WTC11 (cell line): Measurements from ENCODE around the gene FFAR4. TPM values are rescaled to one million over a fixed set of nuclear protein-coding genes. Genes with fewer than 3 reads are reported as not detected.

Experiments
- ATAC-seq: fragments of 200-7000 bp; cut with Tn5 transposase; 2 replicates; pipeline ENCODE4 v1.10.0; 2021; ENCODE audit warnings: mild to moderate bottlenecking, moderate library complexity
- CTCF ChIA-PET: fragments of 300-600 bp; sonication (Branson Sonifier 250); formaldehyde crosslinking; loops from one replicate; lab custom pipeline; 2021; ENCODE audit warnings: antibody characterized with exemption; lab: Charles Lee
- POLR2A ChIA-PET: fragments of 350-600 bp; sonication (Branson Sonifier 250); formaldehyde crosslinking; loops from one replicate; lab custom pipeline; 2021; ENCODE audit warnings: antibody characterized with exemption; lab: Charles Lee
- DNase-seq: peaks from one replicate; pipeline ENCODE4 v3.0.0; 2021; ENCODE audit warnings: low spot score
- H3K27ac Mint-ChIP-seq: 2 replicates; pipeline ENCODE4 v1.8.0; 2021; ENCODE audit warnings: mixed read lengths
- H3K27me3 Mint-ChIP-seq: 2 replicates; pipeline ENCODE4 v1.8.0; 2021; ENCODE audit warnings: low read depth, mild to moderate bottlenecking, moderate library complexity, mixed read lengths
- H3K36me3 Mint-ChIP-seq: 2 replicates; pipeline ENCODE4 v1.8.0; 2021; ENCODE audit warnings: mixed read lengths
- H3K4me1 Mint-ChIP-seq: 2 replicates; pipeline ENCODE4 v1.8.0; 2022; ENCODE audit warnings: mixed read lengths
- H3K4me3 Mint-ChIP-seq: 2 replicates; pipeline ENCODE4 v1.8.0; 2021; ENCODE audit warnings: mild to moderate bottlenecking, moderate library complexity, mixed read lengths
- H3K9me3 Mint-ChIP-seq: 2 replicates; pipeline ENCODE4 v1.8.0; 2021; ENCODE audit warnings: mixed read lengths
- ATF3 ChIP-seq: sonication (generic); formaldehyde crosslinking; conservative IDR thresholded peaks from 2 replicates; pipeline ENCODE4 v1.8.1; 2022; ENCODE audit warnings: mild to moderate bottlenecking, missing genetic modification reagents
- CREB1 ChIP-seq: sonication (generic); formaldehyde crosslinking; IDR thresholded peaks from 2 replicates; pipeline ENCODE4 v1.8.0; 2023; ENCODE audit warnings: mild to moderate bottlenecking, missing genetic modification reagents
- ELF4 ChIP-seq: sonication (generic); formaldehyde crosslinking; IDR thresholded peaks from 2 replicates; pipeline ENCODE4 v1.8.1; 2022; ENCODE audit warnings: low read depth, mild to moderate bottlenecking, moderate library complexity, missing genetic modification reagents
- FOXJ3 ChIP-seq: sonication (generic); formaldehyde crosslinking; IDR thresholded peaks from 2 replicates; pipeline ENCODE4 v1.9.0; 2021; ENCODE audit warnings: missing genetic modification reagents, mild to moderate bottlenecking, borderline replicate concordance
- HMGA2 ChIP-seq: fragments of 250-450 bp; sonication (Bioruptor Pico); IDR thresholded peaks from 2 replicates; pipeline ENCODE4 v1.4.0; 2021; ENCODE audit warnings: mild to moderate bottlenecking, moderate library complexity
- JUN ChIP-seq: sonication (generic); formaldehyde crosslinking; IDR thresholded peaks from 2 replicates; pipeline ENCODE4 v1.8.0; 2023; ENCODE audit warnings: mild to moderate bottlenecking, missing genetic modification reagents
- NFATC4 ChIP-seq: fragments of 250-450 bp; sonication (Bioruptor Pico); IDR thresholded peaks from 2 replicates; pipeline ENCODE4 v1.9.0; 2021; ENCODE audit warnings: mild to moderate bottlenecking
- NR3C1 ChIP-seq: sonication (generic); formaldehyde crosslinking; conservative IDR thresholded peaks from 2 replicates; pipeline ENCODE4 v1.8.1; 2023; ENCODE audit warnings: low read depth, mild to moderate bottlenecking, missing genetic modification reagents
- SP1 ChIP-seq: sonication (generic); formaldehyde crosslinking; conservative IDR thresholded peaks from 2 replicates; pipeline ENCODE4 v1.8.1; 2022; ENCODE audit warnings: missing genetic modification reagents
- STAT6 ChIP-seq: sonication (generic); formaldehyde crosslinking; conservative IDR thresholded peaks from 2 replicates; pipeline ENCODE4 v1.8.1; 2023; ENCODE audit warnings: mild to moderate bottlenecking, low read depth, missing genetic modification reagents, moderate library complexity
- USF1 ChIP-seq: sonication (generic); formaldehyde crosslinking; IDR thresholded peaks from 2 replicates; pipeline ENCODE4 v1.8.0; 2022; ENCODE audit warnings: mild to moderate bottlenecking, missing genetic modification reagents
- ZBTB43 ChIP-seq: sonication (generic); formaldehyde crosslinking; IDR thresholded peaks from 2 replicates; pipeline ENCODE4 v1.8.1; 2023; ENCODE audit warnings: mild to moderate bottlenecking, missing genetic modification reagents
- ZMAT4 ChIP-seq: fragments of 250-450 bp; sonication (Bioruptor Pico); IDR thresholded peaks from 2 replicates; pipeline ENCODE4 v1.9.0; 2021; ENCODE audit warnings: mild to moderate bottlenecking
- ZNF121 ChIP-seq: sonication (generic); formaldehyde crosslinking; IDR thresholded peaks from 2 replicates; pipeline ENCODE4 v1.8.0; 2023; ENCODE audit warnings: missing genetic modification reagents
- ZNF219 ChIP-seq: sonication (generic); formaldehyde crosslinking; IDR thresholded peaks from 2 replicates; pipeline ENCODE4 v1.8.0; 2023; ENCODE audit warnings: missing genetic modification reagents, mild to moderate bottlenecking, borderline replicate concordance
- ZNF232 ChIP-seq: sonication (generic); formaldehyde crosslinking; IDR thresholded peaks from 2 replicates; pipeline ENCODE4 v1.8.0; 2022; ENCODE audit warnings: mild to moderate bottlenecking, missing genetic modification reagents
- ZNF281 ChIP-seq: sonication (generic); formaldehyde crosslinking; IDR thresholded peaks from 2 replicates; pipeline ENCODE4 v1.8.0; 2023; ENCODE audit warnings: mild to moderate bottlenecking, missing genetic modification reagents
- ZNF416 ChIP-seq: fragments of 250-450 bp; sonication (Bioruptor Pico); IDR thresholded peaks from 2 replicates; pipeline ENCODE4 v1.9.0; 2021; ENCODE audit warnings: mild to moderate bottlenecking, inconsistent platforms
- ZNF425 ChIP-seq: fragments of 250-450 bp; sonication (Bioruptor Pico); conservative IDR thresholded peaks from 2 replicates; pipeline ENCODE4 v1.9.0; 2021; ENCODE audit warnings: mild to moderate bottlenecking
- total RNA-seq: library from RNA; stranded (reverse); gene quantifications from 3 replicates; pipeline ENCODE4 v1.2.3, GENCODE V29; 2021

The FFAR4 gene
- total RNA-seq, 1 experiment from 2014 or later = 0.15 TPM

GRCh38 chr10:93560541-93560940, 5.9 kb upstream of the FFAR4 start (continued):
- TF ChIP-seq ZMAT4 (CRISPR knock-in tag) (no peak), ATF3 (no peak), STAT6 (CRISPR knock-in tag) (no peak), ZNF416 (CRISPR knock-in tag) (no peak), NFATC4 (CRISPR knock-in tag) (no peak)

GRCh38 chr10:93565446-93565845, 1.0 kb upstream of the FFAR4 start:
- ATAC-seq = no peak
- H3K9me3 Mint-ChIP-seq = no peaks in the 10 kb centered on the region
- no peaks in the 10 kb centered on the region for H3K36me3 Mint-ChIP-seq
- peaks cover 21% of the 10 kb centered on the region for H3K4me1 Mint-ChIP-seq
- DNase-seq = no peak
- 0 out of 2 replicates have a peak overlapping the region, but pooled peaks have one; percentile 25 for H3K4me3 Mint-ChIP-seq
- H3K27me3 Mint-ChIP-seq = peaks cover 76% of the 10 kb centered on the region
- TF ChIP-seq JUN (CRISPR knock-in tag) = no peak
- no peak for TF ChIP-seq ZNF425
- TF ChIP-seq NR3C1 (CRISPR knock-in tag) = no peak
- no peak for TF ChIP-seq ZNF232 (CRISPR knock-in tag)
- TF ChIP-seq ZBTB43 (CRISPR knock-in tag) = no peak
- no peak for TF ChIP-seq ZNF121 (CRISPR knock-in tag)
- CTCF ChIA-PET = interaction anchor here (0.8 to 2.2 kb wide), 4 partner anchors 11 to 251 kb away, joined by 3 to 18 read pairs (median 4); no protein-coding TSS in a partner anchor
- POLR2A ChIA-PET = interaction anchor here (0.6 kb wide), 1 partner anchor 30 kb away, joined by 6 read pairs; no protein-coding TSS in a partner anchor
- no peak overlapping the region for H3K27ac Mint-ChIP-seq

GRCh38 chr10:93567277-93568104, 1.0 kb downstream of the FFAR4 start:
- DNase-seq = no peak
- H3K36me3 Mint-ChIP-seq = no peaks in the 10 kb centered on the region
- H3K4me1 Mint-ChIP-seq = peaks cover 21% of the 10 kb centered on the region
- ChIA-PET POLR2A (interaction anchor here (0.5 kb wide), 1 partner anchor 90 kb away, joined by 7 read pairs; no protein-coding TSS in a partner anchor), CTCF (interaction anchor here (0.8 to 1.9 kb wide), 6 partner anchors 9 to 254 kb away, joined by 3 to 18 read pairs (median 6); no protein-coding TSS in a partner anchor)
- ATAC-seq = no peak
- peak overlapping the region; percentile 86 for H3K4me3 Mint-ChIP-seq
- H3K27ac Mint-ChIP-seq = no peak overlapping the region
- H3K27me3 Mint-ChIP-seq = peaks cover 85% of the 10 kb centered on the region
- H3K9me3 Mint-ChIP-seq = no peaks in the 10 kb centered on the region
- TF ChIP-seq HMGA2 (CRISPR knock-in tag) (no peak), FOXJ3 (no peak), USF1 (CRISPR knock-in tag) (no peak), ZNF219 (CRISPR knock-in tag) (no peak), ELF4 (CRISPR knock-in tag) (no peak), ZNF281 (CRISPR knock-in tag) (no peak), SP1 (CRISPR knock-in tag) (no peak), CREB1 (CRISPR knock-in tag) (no peak)
